Epidermal melanocyte (primary cell): Measurements from ENCODE around the gene MCM9.

Source experiments
- DNase-seq: peaks from one replicate; pipeline ENCODE4 v3.0.0; 2011; ENCODE audit warnings: low spot score; ENCODE audit not compliant: insufficient read length

The MCM9 gene

DNA sequence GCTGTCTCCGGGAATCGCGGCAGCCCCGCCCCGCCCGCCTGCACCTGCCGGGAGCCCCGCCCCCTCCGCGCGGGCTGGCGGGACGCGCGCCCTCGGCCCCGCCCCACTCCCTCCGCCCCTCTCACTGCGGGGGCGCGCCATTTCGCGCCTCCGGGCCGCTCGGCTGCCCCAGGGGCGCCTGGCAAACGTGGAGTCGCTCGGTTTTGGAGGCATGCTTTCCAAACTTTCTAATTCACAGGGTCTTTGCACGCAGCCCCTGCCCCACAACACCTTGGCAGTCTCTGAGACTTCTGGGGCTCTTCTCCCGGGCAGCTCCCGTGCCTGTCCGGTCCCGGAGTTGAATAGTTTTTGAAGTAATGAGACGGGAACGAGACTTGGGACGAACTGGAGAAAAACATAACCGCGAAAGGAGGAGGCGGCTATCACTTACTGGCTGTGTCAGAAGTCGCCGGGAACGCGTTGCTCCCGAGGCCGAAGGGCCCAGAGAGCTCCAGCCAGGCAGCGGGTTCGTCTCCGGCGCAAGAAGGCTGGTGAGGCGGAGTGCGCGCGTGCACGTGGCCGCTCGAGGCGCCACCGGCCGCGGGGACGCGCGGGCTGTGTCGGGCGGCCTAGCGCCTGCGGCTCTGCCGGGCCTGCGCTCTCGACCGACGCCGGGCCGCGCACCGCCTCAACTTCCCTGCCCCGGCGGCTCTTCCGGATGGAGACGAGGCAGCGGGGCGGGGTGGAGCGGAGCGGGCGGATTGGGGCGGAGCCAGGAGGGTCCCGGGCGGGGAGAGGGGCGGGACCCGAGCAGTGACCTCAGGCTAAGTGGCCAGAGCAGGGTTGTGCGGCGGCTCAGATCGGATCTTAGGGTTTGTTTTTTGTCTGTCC, at the start of gene MCM9:
MCM9 (minus strand) TSS at position 699 of the 870 bp plus-strand sequence. CDS start 3,436 bp downstream, outside the sequence.
- peak; percentile 86 for DNase-seq

GRCh38 chr6:118984342-118984741, 49.4 kb upstream of the MCM9 start:
- no peak for DNase-seq

- no peak for DNase-seq
These were observed 47.6 kb upstream of the MCM9 start for GRCh38 chr6:118982575-118982911.

GRCh38 chr6:118981884-118982574, 47.1 kb upstream of the MCM9 start:
- no peak for DNase-seq

- no peak for DNase-seq
These were observed 45.1 kb upstream of the MCM9 start for GRCh38 chr6:118980063-118980462.

DNA sequence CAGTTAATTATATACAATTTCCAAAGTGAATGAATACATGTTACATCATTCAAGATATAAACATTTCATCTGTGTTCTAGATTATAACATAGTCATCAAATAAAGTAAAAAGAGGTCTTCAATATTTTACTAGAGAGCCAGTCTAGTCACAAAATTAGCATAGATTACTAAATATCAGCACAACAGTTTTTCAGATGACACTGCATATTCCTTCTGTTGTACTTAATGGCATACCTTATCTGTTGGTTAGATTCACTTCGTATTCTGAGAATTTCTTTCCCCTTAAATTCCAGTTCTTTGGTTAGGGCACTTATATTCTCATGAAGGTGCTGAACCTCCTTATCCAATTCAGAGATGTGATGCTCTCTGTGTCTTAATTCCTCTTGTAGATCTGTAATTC, 39.8 kb upstream of the MCM9 start:
- DNase-seq = no peak

DNA sequence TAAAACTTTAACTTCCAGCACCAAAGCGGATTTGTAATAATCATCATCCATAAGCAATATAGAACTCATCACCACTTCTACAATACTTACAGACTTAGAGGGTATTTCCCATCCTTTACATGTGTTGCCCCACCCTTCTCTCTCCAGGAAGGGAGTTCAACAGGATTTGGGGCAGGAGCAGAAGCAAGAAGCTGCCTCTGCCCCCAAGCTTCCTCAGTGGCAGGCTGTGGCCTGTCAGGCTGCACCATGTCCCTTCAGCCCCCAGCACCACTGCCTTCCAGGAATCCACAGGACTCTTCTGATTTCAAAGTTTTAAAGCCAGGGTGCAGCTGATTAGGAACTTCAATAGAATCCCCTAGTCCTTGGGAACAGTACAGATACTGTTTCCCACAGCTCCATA, 36.7 kb upstream of the MCM9 start:
- DNase-seq = no peak

DNA sequence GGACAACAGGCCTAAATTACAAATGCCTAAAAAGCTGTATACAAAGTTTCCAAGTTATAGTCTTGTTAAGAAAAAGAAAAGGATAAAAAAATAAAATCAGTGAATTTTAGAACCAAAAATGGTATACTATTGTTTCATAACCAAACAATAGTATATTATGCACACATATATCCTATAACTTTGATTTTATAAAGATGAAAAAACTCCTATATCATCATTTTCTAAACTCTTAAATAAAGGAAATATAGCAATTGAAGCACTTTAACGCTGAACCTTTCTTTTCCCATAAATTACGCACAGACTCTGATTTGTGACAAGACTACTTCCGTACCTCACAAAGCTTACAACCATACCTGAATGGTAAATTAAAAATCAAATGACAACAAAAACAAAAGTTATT, 35.9 kb upstream of the MCM9 start:
- DNase-seq = no peak

DNA sequence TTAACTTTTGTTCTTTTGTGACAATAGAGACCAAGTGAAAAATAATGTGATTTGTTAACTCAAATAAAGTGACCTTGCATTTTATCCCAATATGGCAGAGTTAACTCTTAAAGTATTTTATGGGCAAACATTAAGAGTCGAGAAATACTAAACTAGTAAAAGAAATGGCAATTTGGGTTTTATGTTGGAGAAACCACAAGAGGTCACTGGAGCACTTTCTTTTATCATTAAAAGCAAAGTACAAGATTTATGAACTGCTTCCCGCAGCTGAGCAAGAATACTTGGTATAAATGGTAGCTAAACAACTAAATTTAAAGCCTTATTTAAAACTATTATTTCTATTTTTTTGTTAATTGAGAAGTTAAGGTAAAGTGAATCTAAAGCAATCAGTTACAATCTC, 33.5 kb upstream of the MCM9 start:
- DNase-seq = no peak

DNA sequence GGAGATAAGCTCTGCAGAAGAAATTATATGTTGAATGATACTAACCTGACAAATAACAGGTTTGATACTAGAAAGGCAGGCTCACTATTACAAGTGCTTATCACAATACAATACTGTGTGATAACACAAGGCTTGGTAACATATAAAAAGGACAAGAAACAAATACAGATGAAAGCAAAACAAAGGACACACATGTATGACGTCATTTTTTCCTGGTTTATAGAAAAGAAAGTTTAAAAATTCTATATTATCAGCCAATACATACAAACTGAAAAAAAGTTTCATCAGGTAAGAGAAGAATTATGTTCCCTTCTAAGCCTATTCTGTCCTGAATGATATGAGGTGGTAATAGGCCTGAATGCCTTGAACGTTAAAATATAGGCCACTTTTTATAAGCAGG, 32.3 kb upstream of the MCM9 start:
- no peak for DNase-seq

DNA sequence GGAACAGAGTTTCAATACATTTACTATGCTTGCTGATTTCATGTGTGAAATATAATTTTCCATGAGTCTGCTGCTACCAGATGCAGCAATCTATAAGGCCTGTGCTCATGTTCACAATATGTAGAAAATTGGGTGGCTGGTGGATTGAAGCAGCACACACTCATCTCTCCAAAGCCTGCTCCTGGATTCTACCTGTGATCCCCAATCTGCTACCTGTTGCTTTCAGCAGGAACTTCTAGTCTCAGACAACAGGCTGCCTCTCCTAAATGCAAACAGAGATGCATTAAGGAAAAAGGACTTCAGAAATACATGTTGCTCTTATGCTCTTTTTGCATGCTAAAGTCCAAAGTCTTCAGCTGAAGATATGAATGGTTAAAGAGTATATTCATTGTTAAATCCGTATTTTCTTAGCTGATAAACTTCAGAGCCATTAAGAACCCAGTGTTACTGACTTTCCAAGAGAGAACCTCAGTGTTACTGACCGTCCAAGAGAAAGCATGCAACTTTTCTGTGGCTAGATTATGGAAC, 30.9 kb upstream of the MCM9 start:
- DNase-seq = no peak

DNA sequence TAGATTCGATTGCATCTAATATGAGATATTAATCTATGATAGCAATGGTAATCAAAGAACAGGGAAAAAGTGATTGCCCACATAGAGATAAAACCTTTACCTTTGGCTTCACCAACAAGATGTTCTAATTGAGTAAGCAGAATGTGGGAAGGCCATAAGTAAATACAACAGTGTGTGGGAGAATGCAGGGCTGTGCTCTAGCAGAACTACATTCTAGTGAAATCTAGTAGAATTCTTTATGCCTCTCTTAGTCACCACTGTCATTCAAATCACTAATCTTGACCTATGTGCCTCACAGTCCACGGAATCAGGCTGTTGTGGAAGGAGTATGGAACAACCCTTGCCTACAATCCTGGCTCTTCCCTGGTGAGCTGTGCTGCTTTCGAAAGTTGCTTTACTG, 30.4 kb upstream of the MCM9 start:
- DNase-seq = no peak

DNA sequence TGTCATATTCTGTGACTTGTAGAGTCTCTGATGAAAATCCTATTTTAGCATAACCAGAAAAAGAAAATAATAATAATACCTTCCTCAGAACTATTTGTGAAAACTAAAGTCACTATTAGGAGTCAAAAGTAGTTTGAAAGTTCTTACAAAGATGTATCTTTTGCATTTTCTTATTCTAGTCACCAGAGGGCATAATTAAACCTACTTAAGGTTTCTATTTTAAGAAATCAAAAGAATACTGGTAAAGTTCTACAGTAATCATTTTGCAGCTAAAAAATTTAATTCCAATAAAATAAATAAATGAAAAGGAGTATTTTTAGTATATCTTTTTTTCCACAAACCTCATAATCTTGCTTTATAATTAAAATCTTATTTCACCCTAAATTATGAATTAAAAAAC, 28.0 kb upstream of the MCM9 start:
- DNase-seq = no peak

- DNase-seq = no peak
These were observed 24.9 kb upstream of the MCM9 start for GRCh38 chr6:118959903-118960302.

DNA sequence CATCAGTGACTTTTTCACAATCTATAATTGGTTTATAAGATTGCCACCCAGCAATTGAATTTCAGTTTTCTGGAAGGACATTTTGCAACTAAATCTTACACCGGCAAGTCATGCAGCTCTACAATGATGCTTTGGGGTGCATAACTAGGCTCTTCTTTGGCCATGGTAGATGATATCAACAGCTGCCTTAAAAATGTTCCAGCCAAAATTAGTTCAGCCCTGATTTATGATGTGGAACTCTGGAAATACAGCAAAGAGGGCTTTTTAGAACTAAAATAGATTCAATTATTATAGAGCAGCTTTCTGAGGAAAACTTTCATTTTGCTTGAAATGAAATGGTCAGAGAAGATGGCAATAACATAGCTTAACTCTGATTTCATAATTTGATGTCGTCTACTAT, 18.4 kb upstream of the MCM9 start:
- DNase-seq = no peak

- DNase-seq = no peak
These were observed 17.7 kb upstream of the MCM9 start for GRCh38 chr6:118952683-118953082.

DNA sequence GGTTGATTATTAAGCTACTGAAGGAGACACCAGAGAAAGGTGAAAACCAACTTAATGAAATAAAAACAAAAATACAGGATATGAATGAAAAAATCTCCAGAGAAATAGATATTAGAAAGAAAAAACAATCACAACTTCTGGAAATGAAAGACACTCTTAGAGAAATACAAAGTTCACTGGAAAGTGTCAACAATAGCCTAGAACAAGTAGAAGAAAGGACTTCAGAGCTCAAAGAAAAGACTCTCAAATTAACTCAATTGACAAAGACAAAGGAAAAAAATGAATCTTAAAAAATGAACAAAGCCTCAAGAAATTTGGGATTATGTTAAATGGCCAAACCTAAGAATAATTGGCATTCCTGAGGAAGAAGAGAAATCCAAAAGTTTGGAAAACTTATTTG, 10.3 kb upstream of the MCM9 start:
- DNase-seq = no peak

DNA sequence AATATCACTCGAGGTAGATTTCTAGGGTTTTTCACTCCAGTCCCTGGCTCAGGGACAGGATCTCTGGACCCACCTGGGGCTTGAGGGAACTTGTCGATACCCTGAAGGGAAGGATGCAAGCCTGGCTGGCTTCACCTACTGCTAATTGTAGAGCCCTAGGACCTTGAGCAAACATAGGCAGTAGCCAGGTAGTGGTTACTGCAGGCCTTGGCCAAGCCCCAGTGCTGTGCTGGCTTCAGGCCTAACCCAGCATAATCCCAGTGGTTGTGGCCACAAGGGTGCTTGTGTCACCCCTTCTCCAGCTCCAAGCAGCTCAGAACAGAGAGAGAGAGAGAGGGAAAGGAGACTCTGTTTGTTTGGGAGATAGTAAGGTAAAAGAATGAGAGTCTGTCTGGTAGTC, 5.8 kb upstream of the MCM9 start:
- no peak for DNase-seq

GRCh38 chr6:118939683-118940082, 4.7 kb upstream of the MCM9 start:
- no peak for DNase-seq

GRCh38 chr6:118935978-118936703, 1.2 kb upstream of the MCM9 start:
- no peak for DNase-seq

- no peak for DNase-seq
These were observed 341 bp upstream of the MCM9 start for GRCh38 chr6:118935331-118935668.

DNA sequence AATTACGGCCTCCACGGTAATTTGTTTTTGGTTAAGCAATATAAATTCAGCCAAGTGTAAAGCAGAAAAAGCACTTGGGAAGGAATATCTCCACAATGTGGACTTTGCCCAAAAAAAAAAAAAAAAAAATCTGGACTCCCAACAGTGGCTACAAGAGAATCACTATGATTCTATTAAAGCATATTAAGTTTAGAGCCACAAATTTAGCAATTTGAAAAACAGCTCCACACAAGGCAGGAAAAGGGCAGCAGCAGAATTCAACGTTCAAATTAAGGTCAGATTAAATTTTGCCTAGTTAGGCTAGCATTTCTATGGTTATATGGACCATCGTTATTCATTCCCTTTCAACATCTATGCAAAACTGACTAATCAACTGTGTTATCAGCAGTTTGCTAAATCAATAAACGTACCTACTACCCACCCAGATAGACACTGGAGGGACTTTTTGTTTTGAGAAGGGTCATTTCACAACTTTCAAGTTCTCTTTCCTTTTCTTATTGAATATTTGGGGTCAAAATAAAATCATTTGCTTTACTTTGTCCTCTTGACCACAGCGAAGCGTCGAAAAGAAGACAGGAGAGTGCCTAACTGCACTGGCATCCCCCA, 1.0 kb downstream of the MCM9 start:
- no peak for DNase-seq
